Esophagus squamous epithelium (tissue), 4 donors: ENCODE results near the gene TOE1.
A peak's percentile ranks its signal among the peaks of the same experiment; 100 is the strongest.
"Not testable (repeated sequence)": the region's sequence is repeated elsewhere in the genome, so short reads cannot be mapped to it uniquely, and the experiment has no call there.

Source experiments
- POLR2A ChIP-seq, 4 donors: fragments of 450-650 bp; IDR thresholded peaks; one replicate each; pipeline ENCODE4 v1.6.1; 2017; ENCODE audit warnings: antibody characterized with exemption in 4 of 4, mild to moderate bottlenecking in 4 of 4, moderate library complexity in 3 of 4
- TF ChIP-seq, protein P1 (sequence below), 6 experiments: fragments of 450-650 bp in 4 of 6; fragments of 200-600 bp in 2 of 6; sonication (generic) in 2 of 6; IDR thresholded peaks; one replicate each; pipeline ENCODE4 v1.5.1; 2016 to 2019; ENCODE audit warnings: antibody characterized with exemption in 6 of 6, mild to moderate bottlenecking in 4 of 6, moderate library complexity in 4 of 6

DNA sequence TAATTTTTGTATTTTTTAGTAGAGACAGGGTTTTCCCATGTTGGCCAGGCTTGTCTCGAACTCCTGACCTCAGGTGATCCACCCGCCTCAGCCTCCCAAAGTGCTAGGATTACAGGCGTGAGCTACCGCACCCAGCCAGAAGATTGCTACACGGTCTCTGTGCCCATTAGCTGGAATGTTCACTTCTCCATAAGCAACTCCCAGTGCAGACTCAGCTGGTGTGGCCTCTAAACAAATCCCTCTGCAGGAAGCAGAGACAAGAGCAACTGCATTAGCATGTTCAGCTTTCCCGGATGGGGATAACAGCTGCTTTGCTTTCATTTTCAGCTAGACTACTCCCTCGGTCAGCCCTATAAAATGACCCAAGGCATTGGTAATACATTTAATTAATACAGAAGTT, 21.0 kb downstream of the TOE1 start:
- TF ChIP-seq, protein P1, sequence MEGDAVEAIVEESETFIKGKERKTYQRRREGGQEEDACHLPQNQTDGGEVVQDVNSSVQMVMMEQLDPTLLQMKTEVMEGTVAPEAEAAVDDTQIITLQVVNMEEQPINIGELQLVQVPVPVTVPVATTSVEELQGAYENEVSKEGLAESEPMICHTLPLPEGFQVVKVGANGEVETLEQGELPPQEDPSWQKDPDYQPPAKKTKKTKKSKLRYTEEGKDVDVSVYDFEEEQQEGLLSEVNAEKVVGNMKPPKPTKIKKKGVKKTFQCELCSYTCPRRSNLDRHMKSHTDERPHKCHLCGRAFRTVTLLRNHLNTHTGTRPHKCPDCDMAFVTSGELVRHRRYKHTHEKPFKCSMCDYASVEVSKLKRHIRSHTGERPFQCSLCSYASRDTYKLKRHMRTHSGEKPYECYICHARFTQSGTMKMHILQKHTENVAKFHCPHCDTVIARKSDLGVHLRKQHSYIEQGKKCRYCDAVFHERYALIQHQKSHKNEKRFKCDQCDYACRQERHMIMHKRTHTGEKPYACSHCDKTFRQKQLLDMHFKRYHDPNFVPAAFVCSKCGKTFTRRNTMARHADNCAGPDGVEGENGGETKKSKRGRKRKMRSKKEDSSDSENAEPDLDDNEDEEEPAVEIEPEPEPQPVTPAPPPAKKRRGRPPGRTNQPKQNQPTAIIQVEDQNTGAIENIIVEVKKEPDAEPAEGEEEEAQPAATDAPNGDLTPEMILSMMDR (IDR thresholded peaks at IDR 0.05) = peak in 3 of 6 experiments; percentile 29 to 35 (median 31)
- not testable (repeated sequence) for TF ChIP-seq POLR2A (IDR thresholded peaks at IDR 0.05)
